Posterior vena cava (tissue), 2 donors: ENCODE data around the gene SLC24A4. TPM values are rescaled to one million over a fixed set of nuclear protein-coding genes. Genes with fewer than 3 reads are reported as not detected.

Experiments used
- DNase-seq: peaks from one replicate; pipeline ENCODE4 v3.0.0-alpha.2; 2020; ENCODE audit warnings: low spot score
- intact Hi-C, 2 donors: fragments of 100-400 bp; cut with DNase I; formaldehyde crosslinking; loops; one replicate each; pipeline versions ENCODE4 v1.14.1 to v1.14.2; 2022 to 2023
- total RNA-seq, 2 donors: library from RNA; stranded (reverse); fragmentation: NEBNext Ultra II Directional; extraction: Animal tissue kit (Norgen Biotek cat#: 25700); gene quantifications; one replicate each; pipeline ENCODE4 v1.2.1, GENCODE V29; 2021
- donor health status: DM: yes; HTN: yes; CAD: no.
- donor health status: DM: yes; HTN: yes; CAD: no.

SLC24A4 gene
- total RNA-seq, 2 donors from 2014 or later = 0.67 to 1.2 TPM

GRCh38 chr14:92461891-92462290, 138.9 kb downstream of the SLC24A4 start:
- intact Hi-C loops = loop anchor here in 1 of 2 donors (10.0 kb wide), 1 partner anchor 213 kb away; no protein-coding TSS in a partner anchor

GRCh38 chr14:92462568-92462967, 139.6 kb downstream of the SLC24A4 start:
- no peak for DNase-seq
- intact Hi-C loops = loop anchor here in 1 of 2 donors (10.0 kb wide), 1 partner anchor 212 kb away; no protein-coding TSS in a partner anchor

More at GRCh38 chr14:92461891-92462290, 138.9 kb downstream of the SLC24A4 start:
- DNase-seq = no peak

DNA sequence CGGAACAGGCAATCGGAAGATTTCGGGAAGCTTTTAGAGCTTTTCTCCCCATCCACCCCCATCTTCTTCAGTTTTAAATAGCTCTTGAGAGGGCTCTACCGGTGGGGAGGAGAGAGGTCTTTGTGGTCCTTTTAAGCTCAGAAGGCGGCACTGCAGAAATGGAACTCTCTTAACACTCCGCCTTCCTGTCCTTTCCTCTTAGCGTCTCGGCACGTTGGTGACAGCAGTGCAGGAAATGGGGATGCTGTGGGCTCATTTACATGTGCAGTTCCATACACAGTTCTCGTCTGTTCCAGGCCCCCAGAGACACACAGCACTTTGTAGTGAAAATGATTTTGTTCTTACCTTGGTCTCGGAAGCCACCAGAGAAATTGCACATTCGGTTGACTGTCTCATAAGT, 140.2 kb downstream of the SLC24A4 start:
- peak; percentile 51 for DNase-seq
- intact Hi-C loops = loop anchor here in 1 of 2 donors (10.0 kb wide), 1 partner anchor 212 kb away; no protein-coding TSS in a partner anchor

- no peak for DNase-seq
- intact Hi-C loops = loop anchor here in 1 of 2 donors (10.0 kb wide), 1 partner anchor 211 kb away; no protein-coding TSS in a partner anchor
Measured at GRCh38 chr14:92464156-92464555, 141.2 kb downstream of the SLC24A4 start.

DNA sequence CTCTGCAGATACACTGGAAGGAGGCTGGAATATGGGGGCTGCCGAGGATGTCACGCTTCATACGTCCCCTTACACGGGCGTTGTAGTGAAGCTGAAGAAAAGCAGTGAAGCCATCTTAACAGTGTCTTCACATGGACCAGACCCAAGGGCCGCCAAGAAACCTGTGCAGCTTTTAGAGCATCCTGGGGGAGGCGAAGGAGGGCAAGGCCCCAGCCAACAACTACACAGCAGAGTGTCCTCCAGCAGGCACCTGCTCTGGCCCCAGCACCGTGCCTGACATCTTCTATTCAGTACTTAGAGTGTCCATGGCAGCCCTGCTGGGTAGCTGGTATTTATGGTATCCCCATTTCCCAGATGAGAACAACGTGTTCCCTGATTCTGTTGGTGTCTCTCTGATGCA, 141.8 kb downstream of the SLC24A4 start:
- intact Hi-C loops = loop anchor here in 1 of 2 donors (10.0 kb wide), 1 partner anchor 210 kb away; no protein-coding TSS in a partner anchor
- DNase-seq = peak; percentile 50

- intact Hi-C loops = loop anchor here in 1 of 2 donors (10.0 kb wide), 1 partner anchor 209 kb away; no protein-coding TSS in a partner anchor
- peak; percentile 78 for DNase-seq
Measured at GRCh38 chr14:92465353-92466055, 142.5 kb downstream of the SLC24A4 start.

DNA sequence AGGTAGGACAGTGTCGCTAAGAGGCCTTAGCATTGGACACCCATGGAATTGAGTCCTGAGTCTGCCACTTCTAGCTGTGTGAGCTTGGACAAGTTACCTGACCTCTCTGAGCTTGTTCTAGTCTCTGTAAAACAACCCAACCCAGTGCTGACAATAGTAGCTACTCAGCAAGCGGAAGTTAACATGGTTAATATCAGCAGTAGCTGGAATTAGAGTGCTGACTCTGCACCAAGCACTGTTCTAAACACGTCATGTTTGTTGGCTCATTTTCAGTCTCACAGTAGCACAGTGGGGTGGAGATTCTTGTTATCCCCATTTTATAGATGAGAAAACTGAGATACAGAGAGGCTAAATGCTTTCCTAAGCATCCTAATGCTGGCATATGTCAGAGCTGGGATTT, 143.1 kb downstream of the SLC24A4 start:
- DNase-seq = no peak
- intact Hi-C loops = loop anchor here in 1 of 2 donors (10.0 kb wide), 1 partner anchor 209 kb away; no protein-coding TSS in a partner anchor

- no peak for DNase-seq
- intact Hi-C loops = loop anchor here in 1 of 2 donors (10.0 kb wide), 1 partner anchor 205 kb away; no protein-coding TSS in a partner anchor
Measured at GRCh38 chr14:92469515-92469914, 146.6 kb downstream of the SLC24A4 start.

- intact Hi-C loops = loop anchor here in 1 of 2 donors (10.0 kb wide), 1 partner anchor 1355 kb away; no protein-coding TSS in a partner anchor
- DNase-seq = no peak
Measured at GRCh38 chr14:92470215-92470614, 147.2 kb downstream of the SLC24A4 start.

- no peak for DNase-seq
- intact Hi-C loops = loop anchor here in 1 of 2 donors (10.0 kb wide), 1 partner anchor 1354 kb away; no protein-coding TSS in a partner anchor
Measured at GRCh38 chr14:92470811-92471210, 147.8 kb downstream of the SLC24A4 start.

- intact Hi-C loops = loop anchor here in 1 of 2 donors (10.0 kb wide), 1 partner anchor 1353 kb away; no protein-coding TSS in a partner anchor
- DNase-seq = no peak
Measured at GRCh38 chr14:92471919-92472318, 149.0 kb downstream of the SLC24A4 start.

DNA sequence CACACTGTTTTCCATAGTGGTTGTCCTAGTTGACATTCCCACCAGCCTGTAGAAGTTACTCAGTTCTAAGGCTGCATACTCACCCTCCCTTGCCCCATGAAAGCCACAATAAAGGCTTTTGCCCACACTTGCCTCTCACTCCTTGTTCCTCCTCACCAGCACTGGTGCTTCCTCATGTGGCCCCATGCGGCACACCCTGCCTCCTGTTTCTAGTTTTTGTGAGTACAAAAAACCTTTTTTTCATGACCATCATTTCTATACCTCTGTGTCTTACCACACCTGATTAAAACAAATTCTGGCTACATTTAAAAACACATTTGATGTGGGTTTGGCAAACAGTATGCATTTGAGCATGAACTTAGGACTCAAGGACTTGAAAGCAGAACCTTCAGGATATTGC, 149.9 kb downstream of the SLC24A4 start:
- intact Hi-C loops = loop anchor here in 1 of 2 donors (10.0 kb wide), 1 partner anchor 1352 kb away; no protein-coding TSS in a partner anchor
- DNase-seq = no peak

GRCh38 chr14:92473261-92473968, 150.4 kb downstream of the SLC24A4 start:
- DNase-seq = peak; percentile 88
- intact Hi-C loops = loop anchor here in 1 of 2 donors (10.0 kb wide), 1 partner anchor 1351 kb away; no protein-coding TSS in a partner anchor

DNA sequence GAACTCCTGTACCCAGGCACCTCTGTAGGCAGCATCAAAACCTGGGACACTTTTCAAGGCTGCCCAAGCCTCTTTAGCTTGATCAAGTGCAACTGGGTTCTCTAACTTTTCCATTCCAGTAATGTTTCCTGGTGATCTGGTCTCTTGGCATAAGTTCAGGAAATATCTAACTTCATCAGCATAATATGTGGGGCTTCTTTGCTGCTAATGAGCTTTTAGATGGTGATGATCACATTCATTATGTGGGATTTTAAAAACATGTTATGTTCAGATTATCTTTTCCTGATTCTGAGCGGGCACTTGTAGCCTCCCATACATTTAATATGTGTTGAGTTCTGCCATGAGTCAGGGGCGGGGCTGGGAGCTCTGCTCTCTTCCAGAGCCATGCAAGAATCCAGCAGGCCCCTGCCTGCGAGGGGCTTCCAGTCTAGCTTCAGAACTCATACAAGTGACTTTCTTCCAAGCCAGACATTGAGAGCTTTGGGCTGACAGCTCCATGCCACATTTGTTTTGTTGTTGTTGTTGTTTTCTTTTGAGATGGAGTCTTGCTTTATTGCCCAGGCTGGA, 151.1 kb downstream of the SLC24A4 start:
- intact Hi-C loops = loop anchor here in 1 of 2 donors (10.0 kb wide), 1 partner anchor 1351 kb away; no protein-coding TSS in a partner anchor
- no peak for DNase-seq

DNA sequence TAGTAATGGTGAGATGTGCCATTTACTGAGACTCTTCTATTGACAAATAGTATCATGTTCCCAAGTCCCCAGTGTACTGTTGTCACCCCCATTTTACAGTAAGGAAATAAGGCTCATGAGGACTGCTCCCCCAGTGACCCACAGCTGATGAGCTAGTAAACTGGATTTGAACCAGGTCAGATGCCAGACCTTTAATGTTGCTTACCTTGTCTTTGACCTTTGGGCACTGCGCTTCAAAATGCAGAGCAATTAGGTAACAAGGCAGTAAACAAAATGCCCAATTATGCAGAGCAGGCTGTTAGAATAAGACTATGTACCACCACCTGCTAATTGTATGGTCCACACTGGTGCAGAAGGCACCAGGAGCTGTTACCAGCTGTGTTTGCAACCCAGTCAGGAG, 152.1 kb downstream of the SLC24A4 start:
- no peak for DNase-seq
- intact Hi-C loops = loop anchor here in 1 of 2 donors (10.0 kb wide), 1 partner anchor 1350 kb away; no protein-coding TSS in a partner anchor

GRCh38 chr14:92475451-92476187, 152.7 kb downstream of the SLC24A4 start:
- intact Hi-C loops = loop anchor here in 1 of 2 donors (10.0 kb wide), 1 partner anchor 1349 kb away; no protein-coding TSS in a partner anchor
- no peak for DNase-seq

DNA sequence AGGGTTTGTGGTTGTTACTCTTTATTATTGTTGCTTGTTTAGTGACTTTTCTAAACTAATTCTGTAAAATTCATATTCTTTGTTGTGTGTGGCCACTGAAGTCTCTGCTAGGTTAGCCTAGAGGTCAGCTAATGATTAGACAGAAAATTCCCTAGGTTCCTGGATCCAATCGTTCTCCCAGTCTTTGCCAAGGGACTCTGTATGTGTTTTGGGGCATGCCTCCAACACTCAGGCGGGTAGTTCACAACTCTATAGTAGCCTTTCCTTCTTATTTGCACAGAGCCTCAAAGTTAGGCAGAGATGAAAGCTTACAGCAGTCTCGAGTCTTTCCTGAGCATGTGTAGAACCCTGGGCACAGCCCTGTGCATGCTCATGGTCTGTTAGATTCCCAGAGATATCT, 157.9 kb downstream of the SLC24A4 start:
- intact Hi-C loops = no loop called here
- no peak for DNase-seq

GRCh38 chr14:92481386-92481785, 158.4 kb downstream of the SLC24A4 start:
- intact Hi-C loops = no loop called here
- DNase-seq = no peak
